HepG2 (cell line): ENCODE measurements around the gene VAV2. TPM values are rescaled to one million over a fixed set of nuclear protein-coding genes. Genes with fewer than 3 reads are reported as not detected.

Experiments used
- ATAC-seq: fragments of 200-7000 bp; cut with Tn5 transposase; 3 replicates; pipeline ENCODE4 v1.9.1; 2020; ENCODE audit warnings: mild to moderate bottlenecking, moderate library complexity
- BruUV-seq: library from RNA; stranded (reverse); fragments of 400-500 nt; replicated peaks from 2 replicates; lab custom pipeline; 2021; lab: Mats Ljungman, UMichigan
- CTCF ChIA-PET: fragments of 300-600 bp; formaldehyde crosslinking; extraction: SDS; loops from one replicate; lab custom pipeline; 2021; ENCODE audit warnings: low total read pairs, inconsistent platforms, low intra/inter-chr PET ratio; lab: Yijun Ruan, JAX
- POLR2A ChIA-PET: fragments of 350-600 bp; sonication (Branson Sonifier 250); formaldehyde crosslinking; loops from one replicate; lab custom pipeline; 2020; ENCODE audit warnings: antibody characterized with exemption, inconsistent platforms; lab: Yijun Ruan, JAX
- DNase-seq: peaks from one replicate; pipeline ENCODE4 v3.0.0-alpha.2; 2015; ENCODE audit warnings: low spot score
- FAIRE-seq: peaks from 3 replicates; lab custom pipeline; 2011; peaks lifted over from hg19 to GRCh38; lab: Jason Lieb, UNC
- H2AFZ ChIP-seq: one replicate; pipeline ENCODE4 v1.6.1; 2011; ENCODE audit warnings: low read length, inconsistent platforms
- H3K27ac ChIP-seq: fragments of 300-600 bp; 3 replicates; pipeline ENCODE4 v1.8.0; 2011; ENCODE audit warnings: mixed run types, mild to moderate bottlenecking, mixed read lengths, low read length, inconsistent platforms; ENCODE audit not compliant: insufficient read depth; ENCODE audit errors: extremely low read length
- H3K27me3 ChIP-seq, 2 experiments: fragments of 200-600 bp in 1 of 2; 2 replicates in 1 of 2; 3 replicates in 1 of 2; pipeline versions ENCODE4 v1.6.0 to v1.8.0; 2011; ENCODE audit warnings: low read length in 2 of 2, mild to moderate bottlenecking in 2 of 2, moderate library complexity in 2 of 2, inconsistent platforms in 1 of 2; ENCODE audit not compliant: insufficient read depth in 2 of 2, control insufficient read depth in 1 of 2
- H3K36me3 ChIP-seq, 2 experiments: fragments of 200-600 bp in 1 of 2; replicated peaks in 1 of 2; 2 replicates in 1 of 2; 3 replicates in 1 of 2; pipeline versions ENCODE4 v1.5.1 to v1.8.0; 2011; ENCODE audit warnings: low read length in 2 of 2, inconsistent platforms in 1 of 2; ENCODE audit not compliant: insufficient read depth in 2 of 2, control insufficient read depth in 1 of 2
- H3K4me1 ChIP-seq: 2 replicates; pipeline ENCODE4 v1.5.1; 2012; ENCODE audit warnings: low read length, inconsistent platforms; ENCODE audit not compliant: insufficient read depth
- H3K4me2 ChIP-seq: 2 replicates; pipeline ENCODE4 v1.6.0; 2011; ENCODE audit warnings: low read depth, low read length, inconsistent platforms
- H3K4me3 ChIP-seq, 3 experiments: fragments of 200-600 bp in 1 of 3; sonication (generic), shearing (Covaris generic) in 1 of 3; replicated peaks in 1 of 3; 2 replicates each; pipeline ENCODE4 v1.5.1; 2011 to 2016; ENCODE audit warnings: low read length in 3 of 3, inconsistent platforms in 2 of 3, low read depth in 2 of 3, mild to moderate bottlenecking in 2 of 3, control low read depth in 1 of 3, mixed read lengths in 1 of 3; ENCODE audit not compliant: insufficient read depth in 1 of 3
- H3K79me2 ChIP-seq: one replicate; pipeline ENCODE4 v1.6.1; 2011; ENCODE audit warnings: low read length, inconsistent platforms; ENCODE audit not compliant: insufficient read depth
- H3K9ac ChIP-seq: 2 replicates; pipeline ENCODE4 v1.6.0; 2011; ENCODE audit warnings: mild to moderate bottlenecking, low read depth, low read length, inconsistent platforms; ENCODE audit not compliant: insufficient read depth
- H3K9me3 ChIP-seq: 2 replicates; pipeline ENCODE4 v1.5.1; 2012; ENCODE audit warnings: mild to moderate bottlenecking, low read length
- H4K20me1 ChIP-seq: 2 replicates; pipeline ENCODE4 v1.6.0; 2011; ENCODE audit warnings: inconsistent platforms, mild to moderate bottlenecking, low read length, moderate library complexity; ENCODE audit not compliant: insufficient read depth
- ARNT2 ChIP-seq: sonication (generic); formaldehyde crosslinking; IDR thresholded peaks from 2 replicates; pipeline ENCODE4 v1.8.0; 2022; ENCODE audit warnings: mild to moderate bottlenecking, low read depth, missing genetic modification reagents, moderate library complexity
- DMAP1 ChIP-seq: IDR thresholded peaks from 2 replicates; pipeline ENCODE4 v1.6.1; 2016
- HMGA1 ChIP-seq: sonication (generic); formaldehyde crosslinking; conservative IDR thresholded peaks from 2 replicates; pipeline ENCODE4 v1.4.0; 2020; ENCODE audit warnings: missing genetic modification reagents
- HNRNPK ChIP-seq: fragments of 200-400 bp; formaldehyde crosslinking; IDR thresholded peaks from 2 replicates; pipeline ENCODE4 v1.6.1; 2018; ENCODE audit warnings: low read length, low read depth, moderate library complexity, mild to moderate bottlenecking; ENCODE audit not compliant: poor library complexity, severe bottlenecking
- HNRNPL ChIP-seq: fragments of 200-400 bp; formaldehyde crosslinking; IDR thresholded peaks from 2 replicates; pipeline ENCODE4 v1.6.1; 2017; ENCODE audit warnings: mild to moderate bottlenecking, low read depth, low read length
- KDM4B ChIP-seq: sonication (generic); formaldehyde crosslinking; IDR thresholded peaks from 2 replicates; pipeline ENCODE4 v1.4.0; 2020; ENCODE audit warnings: missing genetic modification reagents
- KLF9 ChIP-seq: IDR thresholded peaks from 2 replicates; pipeline ENCODE4 v1.6.1; 2016; ENCODE audit warnings: low read depth
- KMT2B ChIP-seq: IDR thresholded peaks from 2 replicates; pipeline ENCODE4 v1.6.1; 2016; ENCODE audit warnings: missing genetic modification reagents, missing compliant biosample characterization
- NFRKB ChIP-seq: fragments of 450-650 bp; IDR thresholded peaks from 2 replicates; pipeline ENCODE4 v1.6.1; 2017
- POLR2A ChIP-seq, 2 experiments: IDR thresholded peaks; 2 replicates each; pipeline ENCODE4 v1.6.1; 2011; ENCODE audit warnings: low read depth in 2 of 2, low read length in 2 of 2, mild to moderate bottlenecking in 1 of 2, moderate library complexity in 1 of 2; ENCODE audit not compliant: insufficient read depth in 1 of 2
- RELA ChIP-seq: sonication (generic); formaldehyde crosslinking; IDR thresholded peaks from 2 replicates; pipeline ENCODE4 v1.4.0; 2020; ENCODE audit warnings: missing genetic modification reagents
- SOX6 ChIP-seq, 2 experiments: fragments of 450-650 bp in 1 of 2; sonication (generic) in 1 of 2; formaldehyde crosslinking in 1 of 2; IDR thresholded peaks; 2 replicates each; pipeline versions ENCODE4 v1.4.0 to v1.6.1; 2017 to 2020; ENCODE audit warnings: antibody characterized with exemption in 1 of 2, mild to moderate bottlenecking in 1 of 2, missing genetic modification reagents in 1 of 2
- XRCC5 ChIP-seq: fragments of 200-400 bp; formaldehyde crosslinking; optimal IDR thresholded peaks from 2 replicates; pipeline ENCODE3; 2017; ENCODE audit warnings: mild to moderate bottlenecking, low read length
- ZKSCAN1 ChIP-seq: fragments of 150-350 bp; IDR thresholded peaks from 2 replicates; pipeline ENCODE4 v1.6.1; 2014; ENCODE audit warnings: low read length
- ZNF607 ChIP-seq: sonication (generic); formaldehyde crosslinking; IDR thresholded peaks from 2 replicates; pipeline ENCODE4 v1.5.1; 2020; ENCODE audit warnings: missing genetic modification reagents, mild to moderate bottlenecking, borderline replicate concordance
- ZNF674 ChIP-seq: sonication (generic); formaldehyde crosslinking; IDR thresholded peaks from 2 replicates; pipeline ENCODE4 v1.5.0; 2020; ENCODE audit warnings: low read depth, mild to moderate bottlenecking, missing genetic modification reagents
- ZNF709 ChIP-seq: sonication (generic); formaldehyde crosslinking; IDR thresholded peaks from 2 replicates; pipeline ENCODE4 v1.5.0; 2020; ENCODE audit warnings: mild to moderate bottlenecking, missing genetic modification reagents
- WGBS: methylation state at CpG from one replicate; pipeline ENCODE4 v1.1.6; 2017; ENCODE audit warnings: low lambda C conversion rate; 5-methylcytosine and 5-hydroxymethylcytosine counted together
- in situ Hi-C: cut with HindIII; loops from 2 replicates; pipeline ENCODE4 v1.10.0; 2017; ENCODE audit warnings: low pct_unique_long_range_greater_than_20kb; ENCODE audit not compliant: extremely low pct_ligation_motif_present
- intact Hi-C: fragments of 100-400 bp; cut with micrococcal nuclease; formaldehyde crosslinking; loops from one replicate; pipeline ENCODE4 v1.10.0; 2022; ENCODE audit not compliant: unreplicated experiment
- polyA plus RNA-seq, 8 experiments: library from polyadenylated mRNA; depleted of rRNA in 3 of 8; stranded (reverse) in 7 of 8; unstranded in 1 of 8; fragments of >200 nt; fragmentation: Illumina TruSeq in 4 of 8; extraction: Trizol in 4 of 8; gene quantifications; 2 replicates each; pipeline versions ENCODE4 v1.2.1 to v1.2.3, GENCODE V29; 2011 to 2016; ENCODE audit warnings: low read depth in 4 of 8, missing spikeins in 1 of 8, mixed read lengths in 1 of 8; ENCODE audit not compliant: insufficient read depth in 1 of 8
- total RNA-seq, 5 experiments: library from RNA; depleted of rRNA; stranded (reverse); fragments of >200 nt; fragmentation: Illumina TruSeq; extraction: Trizol; gene quantifications; 2 replicates each; pipeline ENCODE4 v1.2.3, GENCODE V29; 2016; ENCODE audit warnings: low read depth in 1 of 5
- TF ChIP-seq, protein P1 (sequence below): sonication (generic); formaldehyde crosslinking; IDR thresholded peaks from 2 replicates; pipeline ENCODE4 v1.8.1; 2023; ENCODE audit warnings: mild to moderate bottlenecking, missing genetic modification reagents
- TF ChIP-seq, protein P2 (sequence below): sonication (generic); formaldehyde crosslinking; IDR thresholded peaks from 2 replicates; pipeline ENCODE4 v1.4.0; 2020; ENCODE audit warnings: missing genetic modification reagents

VAV2 gene
- total and polyA plus RNA-seq, 2 of the 13 experiments (the other 11 are each of a cell fraction or from before 2014, with no cell fraction given): 22.5 to 22.9 TPM

- TF ChIP-seq ZNF709 (CRISPR knock-in tag) (no peak), DMAP1 (CRISPR knock-in tag) (no peak), ZNF607 (CRISPR knock-in tag) (no peak), ARNT2 (no peak), RELA (CRISPR knock-in tag) (no peak), ZNF674 (CRISPR knock-in tag) (no peak), KLF9 (CRISPR knock-in tag) (no peak), HNRNPK (peak; percentile 95), KDM4B (no peak), POLR2A (IDR thresholded peaks at IDR 0.05; ENCODE audit: insufficient read depth in 1 of 2, low read depth in 2 of 2, low read length in 2 of 2) (peak in 1 of 2 experiments; percentile 39; a peak in 2 of 4 replicates)
Measured at GRCh38 chr9:133914442-133915342, 77.4 kb downstream of the VAV2 start (continued).

- ATAC-seq: peak; percentile 7; the same call in 2 of the 3 replicates
- DNase-seq: no peak
- H3K4me3 ChIP-seq: no peak overlapping the region
- no peak overlapping the region for H3K9ac ChIP-seq
- ChIA-PET CTCF (no interaction called here), POLR2A (interaction anchor here (2.0 kb wide), 1 partner anchor 21 kb away, joined by 42 read pairs; no protein-coding TSS in a partner anchor)
- WGBS: 91% methylated on average over 19 of the region's 27 CpGs
- peaks cover 84% of the 10 kb centered on the region for H3K79me2 ChIP-seq
- no peak for FAIRE-seq
- H3K27ac ChIP-seq: peak overlapping the region; percentile 54
- in situ Hi-C loops (no loop called here), intact Hi-C loops (loop anchor here (2.0 kb wide), 1 partner anchor 21 kb away; no protein-coding TSS in a partner anchor)
- H3K27me3 ChIP-seq: no peaks in the 10 kb centered on the region
- H3K4me2 ChIP-seq: peak overlapping the region; percentile 37; the same call in 1 of the 2 replicates
- peaks cover 73% of the 10 kb centered on the region for H3K4me1 ChIP-seq
- H3K36me3 ChIP-seq: peaks cover 5 to 9% of the 10 kb centered on the region in 2 experiments; a peak in 2 of 5 replicates
- H4K20me1 ChIP-seq: 0 out of 2 replicates have a peak, but pooled peaks cover 2% of the 10 kb centered on the region
- no peaks in the 10 kb centered on the region for H3K9me3 ChIP-seq
- BruUV-seq: no TSS peak
- no peak overlapping the region for H2AFZ ChIP-seq
- TF ChIP-seq XRCC5 (no peak), KMT2B (CRISPR knock-in tag) (no peak), ZKSCAN1 (0 out of 2 replicates have a peak, but pooled peaks have one; percentile 23), NFRKB (no peak), HMGA1 (CRISPR knock-in tag) (no peak), HNRNPL (peak; percentile 81; the same call in 1 of the 2 replicates), SOX6 (IDR thresholded peaks at IDR 0.05) (no peak), SOX6 (CRISPR knock-in tag; IDR thresholded peaks at IDR 0.05) (no peak)
- TF ChIP-seq, protein P1, sequence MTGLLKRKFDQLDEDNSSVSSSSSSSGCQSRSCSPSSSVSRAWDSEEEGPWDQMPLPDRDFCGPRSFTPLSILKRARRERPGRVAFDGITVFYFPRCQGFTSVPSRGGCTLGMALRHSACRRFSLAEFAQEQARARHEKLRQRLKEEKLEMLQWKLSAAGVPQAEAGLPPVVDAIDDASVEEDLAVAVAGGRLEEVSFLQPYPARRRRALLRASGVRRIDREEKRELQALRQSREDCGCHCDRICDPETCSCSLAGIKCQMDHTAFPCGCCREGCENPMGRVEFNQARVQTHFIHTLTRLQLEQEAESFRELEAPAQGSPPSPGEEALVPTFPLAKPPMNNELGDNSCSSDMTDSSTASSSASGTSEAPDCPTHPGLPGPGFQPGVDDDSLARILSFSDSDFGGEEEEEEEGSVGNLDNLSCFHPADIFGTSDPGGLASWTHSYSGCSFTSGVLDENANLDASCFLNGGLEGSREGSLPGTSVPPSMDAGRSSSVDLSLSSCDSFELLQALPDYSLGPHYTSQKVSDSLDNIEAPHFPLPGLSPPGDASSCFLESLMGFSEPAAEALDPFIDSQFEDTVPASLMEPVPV (CRISPR knock-in tag): no peak
- TF ChIP-seq, protein P2, sequence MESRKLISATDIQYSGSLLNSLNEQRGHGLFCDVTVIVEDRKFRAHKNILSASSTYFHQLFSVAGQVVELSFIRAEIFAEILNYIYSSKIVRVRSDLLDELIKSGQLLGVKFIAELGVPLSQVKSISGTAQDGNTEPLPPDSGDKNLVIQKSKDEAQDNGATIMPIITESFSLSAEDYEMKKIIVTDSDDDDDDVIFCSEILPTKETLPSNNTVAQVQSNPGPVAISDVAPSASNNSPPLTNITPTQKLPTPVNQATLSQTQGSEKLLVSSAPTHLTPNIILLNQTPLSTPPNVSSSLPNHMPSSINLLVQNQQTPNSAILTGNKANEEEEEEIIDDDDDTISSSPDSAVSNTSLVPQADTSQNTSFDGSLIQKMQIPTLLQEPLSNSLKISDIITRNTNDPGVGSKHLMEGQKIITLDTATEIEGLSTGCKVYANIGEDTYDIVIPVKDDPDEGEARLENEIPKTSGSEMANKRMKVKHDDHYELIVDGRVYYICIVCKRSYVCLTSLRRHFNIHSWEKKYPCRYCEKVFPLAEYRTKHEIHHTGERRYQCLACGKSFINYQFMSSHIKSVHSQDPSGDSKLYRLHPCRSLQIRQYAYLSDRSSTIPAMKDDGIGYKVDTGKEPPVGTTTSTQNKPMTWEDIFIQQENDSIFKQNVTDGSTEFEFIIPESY: 0 out of 2 replicates have a peak, but pooled peaks have one; percentile 28
Measured at GRCh38 chr9:133913571-133914369, 78.4 kb downstream of the VAV2 start.
